Measurements from ENCODE around the gene CHIA. TPM values are rescaled to one million over a fixed set of nuclear protein-coding genes. Genes with fewer than 3 reads are reported as not detected.

The CHIA gene
- not detected for total RNA-seq

- Histone ChIP-seq H3K4me1 (ENCODE audit: control insufficient read depth in 1 of 2, low read depth in 2 of 2) (no peaks in the 10 kb centered on the region), H3K9me3 (no peaks in the 10 kb centered on the region), H3K4me3 (no peak within 1 kb of the TSS), H3K27me3 (replicated peaks; ENCODE audit: insufficient read depth) (no peaks in the 10 kb centered on the region), H3K36me3 (no peaks in the 10 kb centered on the region), H3K27ac (no peak within 1 kb of the TSS)
- ATAC-seq (ENCODE audit: insufficient number of reproducible peaks, low FRiP score, low read depth), result no peak
- DNase-seq (ENCODE audit: low spot score), result no peak
- TF ChIP-seq, protein P1, sequence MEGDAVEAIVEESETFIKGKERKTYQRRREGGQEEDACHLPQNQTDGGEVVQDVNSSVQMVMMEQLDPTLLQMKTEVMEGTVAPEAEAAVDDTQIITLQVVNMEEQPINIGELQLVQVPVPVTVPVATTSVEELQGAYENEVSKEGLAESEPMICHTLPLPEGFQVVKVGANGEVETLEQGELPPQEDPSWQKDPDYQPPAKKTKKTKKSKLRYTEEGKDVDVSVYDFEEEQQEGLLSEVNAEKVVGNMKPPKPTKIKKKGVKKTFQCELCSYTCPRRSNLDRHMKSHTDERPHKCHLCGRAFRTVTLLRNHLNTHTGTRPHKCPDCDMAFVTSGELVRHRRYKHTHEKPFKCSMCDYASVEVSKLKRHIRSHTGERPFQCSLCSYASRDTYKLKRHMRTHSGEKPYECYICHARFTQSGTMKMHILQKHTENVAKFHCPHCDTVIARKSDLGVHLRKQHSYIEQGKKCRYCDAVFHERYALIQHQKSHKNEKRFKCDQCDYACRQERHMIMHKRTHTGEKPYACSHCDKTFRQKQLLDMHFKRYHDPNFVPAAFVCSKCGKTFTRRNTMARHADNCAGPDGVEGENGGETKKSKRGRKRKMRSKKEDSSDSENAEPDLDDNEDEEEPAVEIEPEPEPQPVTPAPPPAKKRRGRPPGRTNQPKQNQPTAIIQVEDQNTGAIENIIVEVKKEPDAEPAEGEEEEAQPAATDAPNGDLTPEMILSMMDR (IDR thresholded peaks at IDR 0.05), result no peak
Measured at GRCh38 chr1:111290630-111291029, at the start of gene CHIA. TSS of gene CHIA (plus strand) at chr1:111290851. CDS start at chr1:111310468, 19,617 bp downstream.

DNA sequence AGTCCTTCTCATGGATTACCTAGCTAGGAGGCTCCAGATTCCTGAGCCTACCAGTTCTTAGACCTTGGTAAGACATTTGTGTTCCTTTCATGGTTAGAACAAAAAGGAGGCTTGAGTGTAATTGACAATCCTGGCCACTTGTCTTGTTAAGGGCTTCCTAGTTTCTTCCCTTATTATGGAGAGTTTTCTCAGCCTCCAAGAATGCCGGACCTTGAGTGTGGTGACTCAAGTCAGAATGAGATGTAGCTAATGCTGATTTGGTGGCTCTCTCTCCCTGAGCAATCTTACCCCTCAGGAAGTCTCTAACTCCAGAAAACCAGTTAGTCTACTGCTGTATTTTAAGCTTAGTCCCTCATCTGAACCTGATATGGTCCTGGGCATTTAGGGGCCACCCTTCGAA is 48.9 kb upstream of the CHIA start:
- H3K27ac ChIP-seq, result no peak overlapping the region
- no peaks in the 10 kb centered on the region for H3K36me3 ChIP-seq
- H3K4me1 ChIP-seq (ENCODE audit: control insufficient read depth in 1 of 2, low read depth in 2 of 2), result no peaks in the 10 kb centered on the region
- ATAC-seq (ENCODE audit: insufficient number of reproducible peaks, low FRiP score, low read depth), result no peak
- no peak overlapping the region for H3K4me3 ChIP-seq
- TF ChIP-seq, protein P1 (IDR thresholded peaks at IDR 0.05), result no peak
- no peaks in the 10 kb centered on the region for H3K9me3 ChIP-seq
- no peak for DNase-seq (ENCODE audit: low spot score)
- no peaks in the 10 kb centered on the region for H3K27me3 ChIP-seq (replicated peaks; ENCODE audit: insufficient read depth)

- Histone ChIP-seq H3K27ac (no peak overlapping the region), H3K4me3 (no peak overlapping the region), H3K9me3 (no peaks in the 10 kb centered on the region), H3K27me3 (replicated peaks; ENCODE audit: insufficient read depth) (no peaks in the 10 kb centered on the region), H3K36me3 (no peaks in the 10 kb centered on the region), H3K4me1 (ENCODE audit: control insufficient read depth in 1 of 2, low read depth in 2 of 2) (no peaks in the 10 kb centered on the region)
- DNase-seq (ENCODE audit: low spot score) (no peak), ATAC-seq (ENCODE audit: insufficient number of reproducible peaks, low FRiP score, low read depth) (no peak)
- TF ChIP-seq, protein P1 (IDR thresholded peaks at IDR 0.05), result no peak
Measured at GRCh38 chr1:111242805-111243523, 47.7 kb upstream of the CHIA start.

DNA sequence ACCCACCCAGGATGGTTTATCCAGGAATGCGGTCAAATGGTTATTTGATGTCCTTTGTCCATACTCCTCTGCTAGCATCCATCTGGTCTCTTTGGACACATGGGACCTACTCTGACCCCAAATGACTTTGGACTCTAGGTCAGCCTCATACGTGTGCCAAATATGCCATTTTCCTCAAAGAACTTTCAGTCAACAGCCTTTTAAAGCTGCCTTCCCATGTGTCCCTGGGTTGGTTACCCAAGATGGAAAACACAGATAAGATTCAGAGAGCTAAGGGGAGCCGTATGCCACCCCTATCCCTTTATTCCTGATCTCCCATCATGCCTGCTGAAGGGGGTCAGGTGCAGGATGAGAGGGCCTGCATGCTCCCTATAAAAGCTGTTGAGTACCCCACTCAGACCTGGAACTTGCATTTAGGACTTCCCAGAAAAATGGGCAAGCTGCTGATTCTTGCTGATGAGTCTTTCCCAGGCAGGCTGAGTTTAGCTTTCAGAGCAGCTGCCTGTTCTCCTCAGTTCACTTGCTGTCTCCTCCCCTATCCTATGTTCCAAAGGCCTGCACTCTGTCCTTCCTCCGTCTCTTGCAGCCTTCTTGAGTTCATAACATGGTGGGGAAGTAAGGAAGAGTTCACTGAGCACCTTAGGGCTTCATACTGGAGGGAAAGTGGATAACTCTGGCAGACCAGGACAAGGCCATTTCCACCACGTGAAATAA is 43.4 kb upstream of the CHIA start:
- H3K4me1 ChIP-seq (ENCODE audit: control insufficient read depth in 1 of 2, low read depth in 2 of 2), result no peaks in the 10 kb centered on the region
- H3K27me3 ChIP-seq (replicated peaks; ENCODE audit: insufficient read depth), result no peaks in the 10 kb centered on the region
- DNase-seq (ENCODE audit: low spot score) (no peak), ATAC-seq (ENCODE audit: insufficient number of reproducible peaks, low FRiP score, low read depth) (no peak)
- TF ChIP-seq, protein P1 (IDR thresholded peaks at IDR 0.05), result no peak
- no peak overlapping the region for H3K4me3 ChIP-seq
- no peaks in the 10 kb centered on the region for H3K36me3 ChIP-seq
- H3K9me3 ChIP-seq, result no peaks in the 10 kb centered on the region
- H3K27ac ChIP-seq, result no peak overlapping the region

DNA sequence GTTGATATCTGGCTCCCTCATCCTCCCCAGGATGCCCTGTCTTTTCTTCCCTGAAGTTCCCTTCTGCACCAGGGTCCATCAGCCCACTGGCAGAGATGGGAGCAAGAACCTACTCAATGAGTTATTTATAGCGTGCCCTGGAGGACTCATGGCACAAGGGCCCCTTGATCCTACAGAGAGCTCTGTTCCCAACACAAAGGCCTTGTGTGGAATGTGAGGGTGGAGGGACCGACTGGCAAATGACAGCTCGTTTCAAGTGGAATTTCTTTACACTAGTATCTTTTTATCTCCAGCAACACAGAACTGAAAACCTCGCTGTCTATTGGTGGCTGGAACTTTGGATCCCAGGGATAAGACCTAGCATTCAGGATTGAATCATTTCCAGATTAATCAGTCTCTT is 40.7 kb upstream of the CHIA start:
- H3K4me3 ChIP-seq, result no peak overlapping the region
- DNase-seq (ENCODE audit: low spot score) (no peak), ATAC-seq (ENCODE audit: insufficient number of reproducible peaks, low FRiP score, low read depth) (no peak)
- TF ChIP-seq, protein P1 (IDR thresholded peaks at IDR 0.05), result no peak
- no peaks in the 10 kb centered on the region for H3K9me3 ChIP-seq
- H3K4me1 ChIP-seq (ENCODE audit: control insufficient read depth in 1 of 2, low read depth in 2 of 2), result no peaks in the 10 kb centered on the region
- no peak overlapping the region for H3K27ac ChIP-seq
- no peaks in the 10 kb centered on the region for H3K36me3 ChIP-seq
- no peaks in the 10 kb centered on the region for H3K27me3 ChIP-seq (replicated peaks; ENCODE audit: insufficient read depth)

Data from thoracic aorta (tissue), 2 donors.